GM19239 (cell line): Measurements from ENCODE around the gene BGN.

ENCODE experiments used
- DNase-seq: peaks from one replicate; pipeline ENCODE4 v3.0.0; 2011; ENCODE audit warnings: low spot score; ENCODE audit not compliant: insufficient read length
- FAIRE-seq: peaks from 2 replicates; lab custom pipeline; 2011; peaks lifted over from hg19 to GRCh38; lab: Jason Lieb, UNC

BGN gene

GRCh38 chrX:153478746-153479145 lies 16.0 kb upstream of the BGN start:
- FAIRE-seq = no peak
- DNase-seq = no peak

GRCh38 chrX:153481043-153481442 lies 13.7 kb upstream of the BGN start:
- no peak for FAIRE-seq
- DNase-seq = no peak

DNA sequence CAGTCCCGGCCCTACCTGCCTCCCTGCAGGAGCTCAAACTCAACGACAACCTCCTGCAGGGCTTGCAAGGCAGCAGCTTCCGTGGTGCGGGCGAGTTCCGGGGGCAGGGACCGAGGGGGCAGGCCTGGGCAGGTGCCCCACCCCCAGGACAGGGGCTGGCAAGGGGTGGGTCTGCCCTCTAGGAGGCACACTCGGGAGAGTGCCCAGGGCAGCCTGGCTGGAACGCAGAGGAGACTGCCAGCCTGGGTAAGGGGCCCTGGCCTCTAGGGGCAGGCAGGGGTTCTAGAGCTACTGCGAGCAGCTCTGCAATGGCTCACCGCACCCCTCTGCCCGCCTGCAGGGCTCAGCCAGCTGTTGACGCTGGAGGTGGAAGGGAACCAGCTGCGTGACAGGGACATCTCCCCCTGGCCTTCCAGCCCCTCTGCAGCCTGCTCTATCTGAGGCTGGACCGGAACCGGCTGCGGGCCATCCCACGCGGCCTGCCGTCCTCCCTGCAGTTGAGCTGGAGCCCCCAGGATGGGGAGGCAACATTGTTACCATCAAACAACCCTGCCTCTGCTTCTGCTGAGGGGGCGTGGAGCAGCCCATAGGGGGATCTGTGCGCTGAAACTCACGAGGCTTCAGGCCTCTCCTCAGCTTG lies 12.3 kb upstream of the BGN start:
- DNase-seq (no peak), FAIRE-seq (no peak)

- no peak for FAIRE-seq
- no peak for DNase-seq
Observed at GRCh38 chrX:153485396-153486080, 9.2 kb upstream of the BGN start.

- FAIRE-seq (no peak), DNase-seq (no peak)
Observed at GRCh38 chrX:153486171-153486570, 8.6 kb upstream of the BGN start.

DNA sequence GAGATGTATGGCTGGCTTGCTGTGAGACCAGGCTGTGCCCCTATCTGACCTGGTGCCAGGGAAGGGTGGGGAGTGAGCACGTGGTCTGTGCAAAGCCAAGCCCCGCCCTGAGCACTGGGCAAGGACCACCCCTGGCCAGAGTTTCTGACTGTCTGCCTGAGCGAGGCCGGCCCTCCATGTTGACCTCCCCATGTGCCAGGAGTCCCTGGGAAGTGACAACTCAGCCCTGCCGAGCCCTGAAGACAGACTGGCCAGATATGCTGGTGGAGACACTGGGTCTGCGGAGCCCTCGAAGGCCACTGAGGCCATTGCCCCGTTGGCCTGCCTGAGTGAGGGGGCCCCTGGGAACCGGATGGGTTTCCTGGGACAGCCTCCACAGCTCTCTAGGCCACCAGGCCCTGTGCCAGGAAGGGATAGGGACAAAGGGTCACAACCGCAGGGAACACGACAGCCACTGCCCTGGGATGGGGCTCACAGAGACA lies 7.1 kb upstream of the BGN start:
- FAIRE-seq (no peak), DNase-seq (no peak)

DNA sequence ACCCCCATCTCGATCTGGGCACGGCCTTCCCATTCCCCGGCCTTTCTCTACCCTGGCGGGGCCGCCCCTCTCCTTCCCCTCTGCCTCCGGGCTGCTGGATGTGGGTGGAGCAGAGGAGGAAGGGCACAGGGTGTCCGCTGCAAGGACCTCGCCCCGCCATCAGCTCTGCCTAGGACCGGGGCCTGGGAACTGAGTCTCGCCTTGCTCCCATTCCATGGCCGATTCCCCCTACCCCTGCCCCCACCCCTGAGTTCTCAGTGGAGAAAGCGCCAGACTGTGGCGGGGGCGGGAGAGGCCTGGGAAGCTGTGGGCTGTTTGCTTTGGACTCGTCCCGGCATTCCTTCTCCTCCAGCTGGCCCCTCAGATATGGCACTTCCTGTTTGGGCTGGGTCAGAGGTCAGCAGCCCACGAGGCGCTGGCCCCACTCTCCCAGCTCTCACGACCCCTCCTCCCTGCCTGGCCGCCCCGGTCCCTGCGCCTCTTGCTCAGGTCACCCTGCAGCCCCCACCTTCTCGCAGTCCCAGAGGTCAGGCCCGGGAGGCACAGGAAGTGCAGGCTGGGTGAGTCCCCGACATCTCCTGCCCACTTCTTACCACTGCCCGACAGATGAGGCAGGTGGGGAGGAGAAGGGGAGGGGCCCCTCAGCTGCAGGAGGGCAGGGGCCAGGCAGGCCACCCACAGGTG lies 6.4 kb upstream of the BGN start:
- DNase-seq = no peak
- no peak for FAIRE-seq

DNA sequence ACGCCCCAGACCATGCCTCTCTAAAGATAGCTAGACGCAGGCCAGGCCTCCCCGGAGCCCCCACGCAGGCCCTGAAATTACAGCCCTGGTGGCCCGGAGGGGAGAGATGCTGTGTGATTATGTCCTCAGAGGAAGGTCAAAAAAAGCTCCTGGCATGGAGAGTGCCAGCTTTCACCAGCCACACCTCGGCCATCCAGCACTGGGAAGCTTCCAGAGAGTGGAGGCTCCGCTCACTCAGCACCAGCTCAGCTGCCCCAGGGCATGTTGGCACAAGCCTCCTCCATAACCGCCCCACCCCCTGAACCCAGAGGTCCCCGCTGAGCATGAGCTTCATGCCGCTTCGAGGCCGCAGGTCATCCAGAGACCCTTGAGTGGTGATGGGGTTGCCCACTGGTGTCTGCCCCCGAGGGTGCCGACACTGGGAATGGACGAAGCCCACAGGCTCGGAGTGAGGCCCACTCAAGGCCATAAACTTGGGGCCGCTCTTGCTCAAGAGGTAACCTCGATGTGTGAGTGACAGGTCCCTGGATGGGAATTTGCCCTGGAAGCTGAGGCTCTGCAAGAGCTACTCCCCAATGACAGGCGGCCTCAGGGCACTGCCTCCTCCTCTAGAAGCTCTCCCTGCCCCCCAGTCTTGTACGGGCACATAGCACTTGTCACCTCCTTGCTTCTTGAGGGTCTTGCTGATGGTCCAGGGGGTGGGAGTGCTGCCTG lies 4.4 kb upstream of the BGN start:
- DNase-seq (no peak), FAIRE-seq (no peak)

GRCh38 chrX:153491351-153491914 lies 3.3 kb upstream of the BGN start:
- FAIRE-seq (no peak), DNase-seq (no peak)

DNA sequence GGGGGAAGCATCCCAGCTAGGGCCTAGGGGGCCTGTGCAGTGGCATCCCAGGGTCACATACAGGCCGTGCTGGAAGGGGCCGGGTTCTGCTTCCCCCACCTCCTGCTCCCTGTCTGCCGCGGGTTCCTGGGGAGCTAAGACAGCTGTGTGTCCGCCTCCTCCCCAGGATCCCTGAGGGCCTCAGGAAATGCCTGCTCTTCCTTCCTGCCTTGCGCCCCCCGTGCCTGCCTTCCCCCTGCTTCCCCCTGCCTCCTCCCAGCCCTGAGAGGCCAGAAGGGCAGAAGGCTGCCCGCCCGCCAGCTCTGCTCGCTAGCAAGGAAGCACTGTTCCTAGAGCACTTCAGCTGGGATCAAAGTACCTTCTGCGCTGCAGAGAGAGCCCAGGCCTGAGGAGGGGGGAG lies 2.9 kb upstream of the BGN start:
- FAIRE-seq (no peak), DNase-seq (no peak)

GRCh38 chrX:153492543-153492942 lies 2.2 kb upstream of the BGN start:
- FAIRE-seq (no peak), DNase-seq (no peak)

- FAIRE-seq = no peak
Observed at GRCh38 chrX:153493085-153493484, 1.7 kb upstream of the BGN start.

DNA sequence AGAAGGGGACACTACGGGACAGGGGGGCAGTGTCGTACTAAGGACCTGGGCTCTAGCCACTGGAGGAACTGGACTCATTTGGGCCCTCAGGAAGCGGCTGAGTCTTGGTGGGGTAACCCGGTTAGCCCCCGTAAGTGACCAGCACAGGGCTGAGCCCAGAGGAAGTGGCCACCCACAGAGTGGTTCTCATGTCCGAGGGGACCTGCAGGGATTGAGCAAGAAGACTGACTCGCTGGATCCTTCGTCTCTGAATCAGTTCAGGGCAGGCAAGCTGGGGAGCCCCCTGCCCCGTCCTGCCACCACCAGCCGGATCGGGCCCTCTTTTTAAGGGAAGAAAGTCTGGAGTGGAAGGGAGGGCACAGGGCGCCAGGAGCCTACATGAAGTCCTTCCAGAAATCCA lies 719 bp upstream of the BGN start:
- FAIRE-seq = no peak
- no peak for DNase-seq

More at GRCh38 chrX:153493085-153493484, 1.7 kb upstream of the BGN start:
- DNase-seq = no peak

DNA sequence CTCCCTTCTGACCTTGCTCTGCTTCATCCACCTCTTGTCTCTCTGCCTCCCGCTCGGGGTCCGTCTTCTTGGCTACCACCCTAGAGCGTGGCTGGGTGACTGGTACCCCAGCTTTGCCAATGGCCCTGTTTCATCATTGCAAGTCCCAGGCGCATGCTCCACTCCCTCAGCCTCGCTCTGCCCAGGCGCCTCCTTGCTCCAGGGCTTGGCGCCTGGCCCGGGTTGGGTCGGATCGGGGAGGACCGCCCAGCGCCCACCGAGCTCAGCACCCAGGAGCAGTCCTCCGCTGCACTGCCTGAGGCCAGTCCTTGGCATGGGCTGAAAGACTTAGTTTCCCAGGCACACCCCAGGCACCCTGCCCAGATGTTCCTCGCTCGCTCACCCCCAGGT lies 577 bp downstream of the BGN start:
- DNase-seq (no peak), FAIRE-seq (no peak)

GRCh38 chrX:153495903-153496589 lies 1.3 kb downstream of the BGN start:
- FAIRE-seq (no peak), DNase-seq (no peak)

DNA sequence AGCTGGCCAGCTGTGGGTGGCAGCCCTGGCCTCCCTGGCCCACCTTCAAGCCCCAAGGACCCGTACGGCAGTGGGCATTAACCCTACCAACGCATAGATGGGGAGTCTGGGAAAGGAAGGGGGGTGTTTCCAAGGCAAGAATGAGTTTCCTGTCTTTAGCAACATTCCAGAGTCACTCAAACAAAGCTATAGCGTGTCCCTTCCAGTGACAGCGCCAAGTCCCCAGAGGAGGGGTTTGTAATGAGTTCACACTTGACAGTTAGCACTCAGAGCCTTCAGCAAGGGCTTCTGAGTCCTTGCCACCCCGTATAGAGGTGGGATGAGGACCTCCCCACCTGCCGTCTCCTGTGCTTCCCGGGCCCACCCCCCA lies 1.8 kb downstream of the BGN start:
- DNase-seq (no peak), FAIRE-seq (no peak)

DNA sequence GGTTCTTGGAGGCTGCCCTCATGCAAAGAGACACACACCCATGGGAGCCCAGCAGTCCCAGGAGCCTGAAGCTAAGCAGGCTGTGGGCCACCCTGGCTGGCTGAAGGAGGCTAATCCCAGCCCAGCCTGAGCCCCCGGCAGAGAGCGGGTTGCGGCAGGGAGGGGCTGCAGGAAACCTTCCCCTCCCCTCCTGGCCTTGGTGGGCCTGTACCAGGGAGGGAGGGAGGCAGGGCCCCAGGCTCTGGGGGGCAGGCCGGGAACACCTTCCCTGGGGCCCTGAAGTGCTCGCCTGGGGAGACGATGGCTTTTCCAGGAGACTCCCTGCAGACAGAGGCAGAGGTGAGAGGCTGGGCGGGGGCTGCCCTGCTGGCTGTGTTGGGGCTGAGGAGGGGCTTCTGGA lies 3.7 kb downstream of the BGN start:
- DNase-seq (no peak), FAIRE-seq (no peak)

GRCh38 chrX:153499341-153499740 lies 4.6 kb downstream of the BGN start:
- FAIRE-seq = no peak
- DNase-seq = no peak

DNA sequence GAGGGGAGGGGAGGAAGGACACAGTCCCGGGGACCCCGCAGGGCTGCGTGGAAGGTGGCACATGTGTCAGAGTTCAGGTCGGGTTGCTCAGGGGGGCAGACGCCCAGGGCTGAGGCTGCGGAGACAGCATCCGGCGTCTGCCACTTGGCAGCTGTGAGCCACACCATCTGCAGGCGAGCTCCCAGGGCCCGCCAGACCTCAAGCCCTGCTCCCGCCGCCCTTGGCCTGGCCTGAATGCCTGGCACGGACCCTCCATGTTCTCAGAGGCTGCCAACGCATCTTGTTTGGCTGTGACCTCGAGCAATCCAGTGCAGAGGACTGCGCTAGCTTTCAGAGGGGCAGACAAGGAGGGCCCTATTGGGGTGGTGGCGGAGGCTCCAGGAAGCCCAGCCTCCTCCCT lies 5.1 kb downstream of the BGN start:
- FAIRE-seq (no peak), DNase-seq (no peak)

- FAIRE-seq = no peak
Observed at GRCh38 chrX:153500676-153501280, 6.0 kb downstream of the BGN start.

More at GRCh38 chrX:153500676-153501280, 6.0 kb downstream of the BGN start:
- no peak for DNase-seq
